ENCODE results near the gene LIMCH1.

- TF ChIP-seq POLR2AphosphoS5 (IDR thresholded peaks at IDR 0.05; ENCODE audit: low read depth, low read length) (no peak), SIN3A (IDR thresholded peaks at IDR 0.05; ENCODE audit: borderline replicate concordance, insufficient read depth, low read length) (no peak), TAF1 (IDR thresholded peaks at IDR 0.05; ENCODE audit: borderline replicate concordance, insufficient read depth, low read length) (no peak)
- TF ChIP-seq, protein P1, sequence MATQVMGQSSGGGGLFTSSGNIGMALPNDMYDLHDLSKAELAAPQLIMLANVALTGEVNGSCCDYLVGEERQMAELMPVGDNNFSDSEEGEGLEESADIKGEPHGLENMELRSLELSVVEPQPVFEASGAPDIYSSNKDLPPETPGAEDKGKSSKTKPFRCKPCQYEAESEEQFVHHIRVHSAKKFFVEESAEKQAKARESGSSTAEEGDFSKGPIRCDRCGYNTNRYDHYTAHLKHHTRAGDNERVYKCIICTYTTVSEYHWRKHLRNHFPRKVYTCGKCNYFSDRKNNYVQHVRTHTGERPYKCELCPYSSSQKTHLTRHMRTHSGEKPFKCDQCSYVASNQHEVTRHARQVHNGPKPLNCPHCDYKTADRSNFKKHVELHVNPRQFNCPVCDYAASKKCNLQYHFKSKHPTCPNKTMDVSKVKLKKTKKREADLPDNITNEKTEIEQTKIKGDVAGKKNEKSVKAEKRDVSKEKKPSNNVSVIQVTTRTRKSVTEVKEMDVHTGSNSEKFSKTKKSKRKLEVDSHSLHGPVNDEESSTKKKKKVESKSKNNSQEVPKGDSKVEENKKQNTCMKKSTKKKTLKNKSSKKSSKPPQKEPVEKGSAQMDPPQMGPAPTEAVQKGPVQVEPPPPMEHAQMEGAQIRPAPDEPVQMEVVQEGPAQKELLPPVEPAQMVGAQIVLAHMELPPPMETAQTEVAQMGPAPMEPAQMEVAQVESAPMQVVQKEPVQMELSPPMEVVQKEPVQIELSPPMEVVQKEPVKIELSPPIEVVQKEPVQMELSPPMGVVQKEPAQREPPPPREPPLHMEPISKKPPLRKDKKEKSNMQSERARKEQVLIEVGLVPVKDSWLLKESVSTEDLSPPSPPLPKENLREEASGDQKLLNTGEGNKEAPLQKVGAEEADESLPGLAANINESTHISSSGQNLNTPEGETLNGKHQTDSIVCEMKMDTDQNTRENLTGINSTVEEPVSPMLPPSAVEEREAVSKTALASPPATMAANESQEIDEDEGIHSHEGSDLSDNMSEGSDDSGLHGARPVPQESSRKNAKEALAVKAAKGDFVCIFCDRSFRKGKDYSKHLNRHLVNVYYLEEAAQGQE (IDR thresholded peaks at IDR 0.05; ENCODE audit: insufficient read depth in 1 of 2, low read depth in 2 of 2, low read length in 2 of 2), result no peak
Observed at GRCh38 chr4:41568363-41568762, 30.4 kb downstream of the LIMCH1 start.

Measured in PFSK-1 (cell line).